Kidney (tissue), 14 donors: Measurements from ENCODE around the gene JAKMIP1. TPM values are rescaled to one million over a fixed set of nuclear protein-coding genes. Genes with fewer than 3 reads are reported as not detected.

Experiments used
- DNase-seq, 5 donors: peaks; one replicate each; pipeline ENCODE4 v3.0.0-alpha.2; 2013 to 2020
- FAIRE-seq: peaks from 2 replicates; lab custom pipeline; 2012; peaks lifted over from hg19 to GRCh38; lab: Jason Lieb, UNC
- H3K27ac ChIP-seq, 2 donors: one replicate each; pipeline ENCODE4 v1.7.0; 2013; ENCODE audit warnings: low read depth in 2 of 2, low read length in 2 of 2, inconsistent platforms in 1 of 2
- H3K27me3 ChIP-seq: one replicate; pipeline ENCODE4 v1.7.1; 2013; ENCODE audit warnings: low read length, inconsistent platforms; ENCODE audit not compliant: control insufficient read depth, insufficient read depth
- H3K36me3 ChIP-seq, 3 donors: one replicate each; pipeline versions ENCODE4 v1.7.0 to v1.7.1; 2013; ENCODE audit warnings: low read length in 3 of 3, control low read depth in 1 of 3, inconsistent platforms in 1 of 3; ENCODE audit not compliant: insufficient read depth in 3 of 3, control insufficient read depth in 2 of 3
- H3K4me1 ChIP-seq, 3 donors: one replicate each; pipeline versions ENCODE4 v1.7.0 to v1.7.1; 2013; ENCODE audit warnings: low read length in 3 of 3, inconsistent platforms in 1 of 3, low read depth in 1 of 3; ENCODE audit not compliant: control insufficient read depth in 2 of 3, insufficient read depth in 2 of 3
- H3K4me3 ChIP-seq, 3 donors: one replicate each; pipeline versions ENCODE4 v1.7.0 to v1.8.1; 2013; ENCODE audit warnings: low read length in 3 of 3, control low read depth in 1 of 3, inconsistent platforms in 1 of 3
- H3K9ac ChIP-seq, 3 donors: one replicate each; pipeline versions ENCODE4 v1.7.0 to v1.7.1; 2013; ENCODE audit warnings: low read length in 3 of 3, control low read depth in 1 of 3, inconsistent platforms in 1 of 3
- H3K9me3 ChIP-seq, 3 donors: one replicate each; pipeline versions ENCODE4 v1.7.0 to v1.7.1; 2013; ENCODE audit warnings: low read length in 3 of 3, control low read depth in 1 of 3, inconsistent platforms in 1 of 3; ENCODE audit not compliant: control insufficient read depth in 2 of 3, insufficient read depth in 1 of 3
- intact Hi-C: fragments of 100-400 bp; cut with DNase I; formaldehyde crosslinking; loops from one replicate; pipeline ENCODE4 v1.11.1; 2022
- polyA plus RNA-seq: library from polyadenylated mRNA; stranded (reverse); fragments of 350-450 nt; fragmentation: Illumina TruSeq; extraction: RNeasy Lipid Tissue Mini Kit (QIAGEN cat#74804); gene quantifications from one replicate; pipeline ENCODE4 v1.2.3, GENCODE V29; 2014; ENCODE audit warnings: low read depth, low replicate concordance; ENCODE audit not compliant: insufficient read depth
- total RNA-seq: library from RNA; stranded (reverse); fragmentation: NEBNext Ultra II Directional; extraction: Animal tissue kit (Norgen Biotek cat#: 25700); gene quantifications from one replicate; pipeline ENCODE4 v1.2.1, GENCODE V29; 2021
- TF ChIP-seq, protein P1 (sequence below): IDR thresholded peaks from 3 replicates; pipeline ENCODE4 v1.5.1; 2012; ENCODE audit warnings: mild to moderate bottlenecking, moderate library complexity, borderline replicate concordance; ENCODE audit not compliant: insufficient read depth; ENCODE audit errors: extremely low read depth
- donor health status: control.
- donor health status: control.
- donor health status: control.
- donor health status: control.
- donor health status: control.
- donor health status: DM: yes; HTN: yes; CAD: no.
- donor health status: Normal renal cell carcinoma (clear cell type).

JAKMIP1 gene
- total and polyA plus RNA-seq, 2 donors from 2014 or later = 0.69 TPM; not detected in 1

DNA sequence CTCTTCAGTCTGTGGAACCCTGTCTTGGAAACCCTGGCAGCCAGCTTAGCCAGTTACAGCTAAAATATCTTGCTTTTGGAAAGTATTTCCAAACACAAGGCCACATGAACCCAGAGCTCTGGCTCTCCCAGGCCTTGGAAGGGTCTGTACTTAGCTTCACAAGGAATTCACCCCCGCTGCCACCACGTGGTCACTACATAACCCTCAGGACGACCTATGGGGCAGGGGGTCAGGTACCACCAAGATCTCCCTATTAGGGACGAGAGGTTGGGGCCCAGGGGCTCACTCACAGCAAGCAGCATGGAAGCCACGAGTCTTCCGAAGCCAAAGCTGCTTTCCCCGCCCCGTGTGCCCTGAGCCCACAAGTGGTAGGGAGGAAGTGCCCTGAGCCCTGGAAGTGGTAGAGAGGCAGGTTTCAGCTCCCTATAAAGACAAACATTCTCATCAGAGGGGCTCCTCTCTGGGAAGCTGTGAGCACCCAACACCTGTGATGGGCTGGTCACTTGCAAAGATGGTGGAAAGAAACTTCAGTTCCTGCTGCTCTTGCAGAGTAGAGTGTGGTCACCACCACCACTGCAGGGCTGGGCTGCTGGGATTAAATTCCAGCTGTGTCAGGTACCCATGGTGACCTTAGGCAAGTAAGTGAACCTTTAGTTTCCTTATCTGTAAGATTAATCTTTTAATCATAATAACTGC is 4.7 kb upstream of the JAKMIP1 start:
- intact Hi-C loops = no loop called here
- Histone ChIP-seq H3K9me3 (peaks cover 0 to 6% (median 0%) of the 10 kb centered on the region in 3 donors), H3K27me3 (no peaks in the 10 kb centered on the region), H3K4me1 (peaks cover 0 to 2% (median 0%) of the 10 kb centered on the region in 3 donors), H3K27ac (no peak overlapping the region), H3K4me3 (no peak overlapping the region), H3K9ac (no peak overlapping the region), H3K36me3 (no peaks in the 10 kb centered on the region)
- FAIRE-seq (no peak), DNase-seq (peak in 1 of 5 donors; percentile 26)
- TF ChIP-seq, protein P1, sequence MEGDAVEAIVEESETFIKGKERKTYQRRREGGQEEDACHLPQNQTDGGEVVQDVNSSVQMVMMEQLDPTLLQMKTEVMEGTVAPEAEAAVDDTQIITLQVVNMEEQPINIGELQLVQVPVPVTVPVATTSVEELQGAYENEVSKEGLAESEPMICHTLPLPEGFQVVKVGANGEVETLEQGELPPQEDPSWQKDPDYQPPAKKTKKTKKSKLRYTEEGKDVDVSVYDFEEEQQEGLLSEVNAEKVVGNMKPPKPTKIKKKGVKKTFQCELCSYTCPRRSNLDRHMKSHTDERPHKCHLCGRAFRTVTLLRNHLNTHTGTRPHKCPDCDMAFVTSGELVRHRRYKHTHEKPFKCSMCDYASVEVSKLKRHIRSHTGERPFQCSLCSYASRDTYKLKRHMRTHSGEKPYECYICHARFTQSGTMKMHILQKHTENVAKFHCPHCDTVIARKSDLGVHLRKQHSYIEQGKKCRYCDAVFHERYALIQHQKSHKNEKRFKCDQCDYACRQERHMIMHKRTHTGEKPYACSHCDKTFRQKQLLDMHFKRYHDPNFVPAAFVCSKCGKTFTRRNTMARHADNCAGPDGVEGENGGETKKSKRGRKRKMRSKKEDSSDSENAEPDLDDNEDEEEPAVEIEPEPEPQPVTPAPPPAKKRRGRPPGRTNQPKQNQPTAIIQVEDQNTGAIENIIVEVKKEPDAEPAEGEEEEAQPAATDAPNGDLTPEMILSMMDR = no peak

DNA sequence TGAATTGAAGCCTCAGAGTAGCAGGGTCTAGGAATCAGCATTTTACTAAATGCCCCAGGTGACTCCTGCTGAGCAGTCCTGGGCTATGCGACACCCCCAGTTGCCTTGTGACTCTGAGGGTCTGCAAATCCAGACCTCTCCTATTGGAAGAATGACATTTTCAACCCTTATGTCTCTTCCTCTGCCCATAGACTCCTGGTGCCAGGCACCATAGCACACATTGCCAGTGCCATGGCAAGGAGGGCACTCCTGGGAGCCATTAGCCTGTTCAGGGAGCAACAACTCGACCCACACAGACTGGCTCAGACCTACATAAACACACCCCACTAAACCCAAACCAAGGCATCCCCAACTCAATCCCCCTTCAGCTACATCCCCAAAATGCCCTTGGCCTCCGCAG is 3.7 kb upstream of the JAKMIP1 start:
- TF ChIP-seq, protein P1 = no peak
- peaks cover 0 to 6% (median 0%) of the 10 kb centered on the region in 3 donors for H3K9me3 ChIP-seq
- DNase-seq = peak in 1 of 5 donors; percentile 15

GRCh38 chr4:6201580-6202091 is 1.3 kb upstream of the JAKMIP1 start:
- H3K9ac ChIP-seq = no peak overlapping the region
- TF ChIP-seq, protein P1 = no peak
- no peaks in the 10 kb centered on the region for H3K36me3 ChIP-seq
- H3K27ac ChIP-seq = no peak overlapping the region
- H3K27me3 ChIP-seq = peaks cover 20% of the 10 kb centered on the region
- FAIRE-seq (no peak), DNase-seq (peak in 1 of 5 donors; percentile 37)
- H3K4me1 ChIP-seq = peaks cover 0 to 10% (median 0%) of the 10 kb centered on the region in 3 donors
- H3K9me3 ChIP-seq = peaks cover 0 to 6% (median 0%) of the 10 kb centered on the region in 3 donors
- intact Hi-C loops = no loop called here
- H3K4me3 ChIP-seq = no peak overlapping the region

More for the DNA sequence above, 3.7 kb upstream of the JAKMIP1 start:
- FAIRE-seq = no peak
- peaks cover under 1% of the 10 kb centered on the region for H3K27me3 ChIP-seq
- no peak overlapping the region for H3K9ac ChIP-seq
- peaks cover 0 to 7% (median 0%) of the 10 kb centered on the region in 3 donors for H3K4me1 ChIP-seq
- H3K27ac ChIP-seq = no peak overlapping the region
- no peaks in the 10 kb centered on the region for H3K36me3 ChIP-seq
- H3K4me3 ChIP-seq = no peak overlapping the region
- intact Hi-C loops = no loop called here
